Right lobe of liver (tissue), 4 donors: ENCODE data around the gene VCPKMT.

ENCODE experiments used
- CTCF ChIP-seq, 4 donors: fragments of 200-600 bp in 3 of 4; fragments of 450-650 bp in 1 of 4; IDR thresholded peaks; one replicate each; pipeline versions ENCODE4 v1.5.1 to v1.8.0; 2016 to 2022; ENCODE audit warnings: antibody characterized with exemption in 4 of 4, mild to moderate bottlenecking in 2 of 4
- POLR2A ChIP-seq: fragments of 450-650 bp; IDR thresholded peaks from one replicate; pipeline ENCODE4 v1.6.1; 2017; ENCODE audit warnings: antibody characterized with exemption, mild to moderate bottlenecking
- donor health status: DM: no; HTN: no; CAD: no.
- donor health status: DM: no; HTN: no; CAD: no.
- donor health status: DM: no; HTN: yes; CAD: no.

DNA sequence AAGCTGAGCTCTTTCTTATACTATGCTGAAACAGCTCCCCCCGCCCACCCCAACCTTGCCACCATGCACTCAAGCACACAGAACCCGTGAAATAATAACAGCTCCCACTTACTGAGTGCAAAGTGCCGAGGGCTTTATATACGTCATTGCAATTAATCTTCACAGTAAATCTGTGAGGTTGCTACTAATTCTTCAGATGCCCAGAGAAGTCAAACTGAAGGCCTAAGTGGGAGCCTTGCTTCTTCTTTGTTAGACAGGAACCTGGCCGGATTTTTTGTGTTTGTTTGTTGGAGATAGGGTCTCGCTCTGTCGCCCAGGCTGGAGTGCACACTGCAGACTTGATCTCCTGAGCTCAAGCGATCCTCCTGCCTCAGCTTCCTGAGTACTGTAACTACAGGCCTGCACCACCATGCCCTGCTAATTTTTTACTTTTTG, 34.0 kb downstream of the VCPKMT start:
- TF ChIP-seq CTCF (IDR thresholded peaks at IDR 0.05) (no peak), POLR2A (no peak)
